ENCODE measurements around the gene ASPG.

Gene ASPG

DNA sequence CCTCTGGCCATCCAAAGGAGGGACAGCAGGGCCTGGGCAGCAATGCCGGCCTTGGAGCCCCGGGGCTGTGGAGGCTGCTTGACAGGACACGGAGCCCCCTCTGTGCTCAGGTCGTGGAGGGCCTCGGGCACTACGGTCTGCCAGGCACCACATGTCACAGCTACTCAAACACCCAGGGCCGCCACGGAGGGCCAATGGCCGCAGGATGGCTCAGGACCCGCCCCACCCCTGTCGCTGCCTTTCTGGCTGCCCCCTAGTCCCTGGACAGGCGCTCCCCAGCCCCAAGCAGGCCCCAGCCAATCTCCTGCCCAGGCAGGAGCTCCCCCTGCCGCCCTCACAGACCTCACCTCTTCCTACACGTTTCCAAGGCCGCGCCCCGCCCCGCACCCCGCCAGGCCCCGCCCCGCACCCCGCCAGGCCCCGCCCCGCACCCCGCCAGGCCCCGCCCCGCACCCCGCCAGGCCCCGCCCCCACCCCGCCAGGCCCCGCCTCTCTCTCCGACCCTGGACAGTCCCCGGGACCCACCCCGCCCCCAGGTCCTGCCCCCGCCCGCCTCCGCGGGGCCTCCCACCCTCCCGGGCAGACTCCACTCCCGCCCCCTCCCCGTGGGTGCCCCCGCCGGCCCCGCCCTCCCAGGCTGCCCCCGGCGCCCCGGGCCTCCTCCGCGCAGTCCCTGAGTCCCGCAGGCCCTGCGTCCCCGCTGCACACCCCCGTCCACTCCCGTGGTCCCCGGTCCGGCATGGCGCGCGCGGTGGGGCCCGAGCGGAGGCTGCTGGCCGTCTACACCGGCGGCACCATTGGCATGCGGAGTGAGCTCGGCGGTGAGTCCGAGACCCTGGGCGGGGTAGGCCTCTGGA is at the start of gene ASPG:
ASPG (plus strand) TSS at position 669 of the 857 bp plus-strand sequence; CDS start at position 740, 71 bp downstream.
- H3K27me3 ChIP-seq (ENCODE audit: control insufficient read depth, insufficient read depth, low read length) = peaks cover 11% of the 10 kb centered on the region
- no peaks in the 10 kb centered on the region for H3K36me3 ChIP-seq (ENCODE audit: control insufficient read depth, insufficient read depth, low read length)
- H3K4me1 ChIP-seq (ENCODE audit: control insufficient read depth, insufficient read depth, low read length) = no peaks in the 10 kb centered on the region; the same call in 1 of the 2 replicates
- no peak within 1 kb of the TSS for H3K27ac ChIP-seq (ENCODE audit: low read depth, low read length)
- no peak within 1 kb of the TSS for H3K9ac ChIP-seq (ENCODE audit: low read length)
- peak within 1 kb of the TSS; percentile 54 for H3K4me3 ChIP-seq (ENCODE audit: low read depth, low read length)
- no peaks in the 10 kb centered on the region for H3K9me3 ChIP-seq (ENCODE audit: control insufficient read depth, insufficient read depth, low read depth, low read length)

DNA sequence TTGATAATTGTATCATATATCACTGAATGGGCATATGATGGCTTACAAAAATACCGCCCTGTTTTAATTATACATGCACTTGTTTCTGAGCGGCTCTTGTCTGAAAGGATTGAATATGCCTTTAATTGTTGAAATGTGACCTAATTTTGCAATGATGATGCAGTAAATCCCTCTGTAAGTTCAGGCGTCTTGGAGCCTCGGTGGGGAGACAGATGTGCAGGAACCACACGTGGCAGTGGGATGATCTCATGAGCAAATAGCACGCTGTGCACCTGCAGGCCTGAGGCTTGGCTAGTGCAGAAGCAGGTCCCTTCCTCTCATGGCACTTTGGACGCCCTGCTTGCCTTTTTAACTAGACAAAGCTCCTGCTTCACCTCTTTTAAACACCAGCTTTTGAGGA is 49.3 kb upstream of the ASPG start:
- Histone ChIP-seq H3K27me3 (ENCODE audit: control insufficient read depth, insufficient read depth, low read length) (no peaks in the 10 kb centered on the region), H3K9ac (ENCODE audit: low read length) (no peak overlapping the region), H3K36me3 (ENCODE audit: control insufficient read depth, insufficient read depth, low read length) (no peaks in the 10 kb centered on the region), H3K27ac (ENCODE audit: low read depth, low read length) (no peak overlapping the region), H3K4me3 (ENCODE audit: low read depth, low read length) (no peak overlapping the region), H3K9me3 (ENCODE audit: control insufficient read depth, insufficient read depth, low read depth, low read length) (no peaks in the 10 kb centered on the region), H3K4me1 (ENCODE audit: control insufficient read depth, insufficient read depth, low read length) (no peaks in the 10 kb centered on the region)

DNA sequence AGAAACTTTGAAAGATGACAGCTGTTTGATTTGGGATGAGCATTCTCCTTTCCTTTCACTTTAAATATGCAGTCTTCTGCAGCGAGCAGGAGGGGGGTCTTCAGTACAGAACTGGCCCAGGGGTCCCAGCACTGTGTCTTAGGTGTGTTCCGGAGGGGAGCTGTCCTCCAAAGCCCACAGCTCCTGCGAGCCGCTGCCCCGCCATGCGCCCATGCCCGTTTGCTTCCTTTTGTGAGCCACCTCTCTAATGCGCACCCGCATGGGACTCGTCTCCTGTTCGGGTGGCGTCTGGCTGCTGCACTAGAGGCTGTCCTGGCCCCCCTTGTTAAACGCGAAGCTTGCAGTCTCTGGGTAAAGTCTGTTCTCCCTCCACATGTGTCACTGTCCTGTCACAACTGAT is 48.4 kb upstream of the ASPG start:
- H3K27me3 ChIP-seq (ENCODE audit: control insufficient read depth, insufficient read depth, low read length) = no peaks in the 10 kb centered on the region
- H3K4me3 ChIP-seq (ENCODE audit: low read depth, low read length) = no peak overlapping the region
- no peaks in the 10 kb centered on the region for H3K36me3 ChIP-seq (ENCODE audit: control insufficient read depth, insufficient read depth, low read length)
- no peaks in the 10 kb centered on the region for H3K9me3 ChIP-seq (ENCODE audit: control insufficient read depth, insufficient read depth, low read depth, low read length)
- no peaks in the 10 kb centered on the region for H3K4me1 ChIP-seq (ENCODE audit: control insufficient read depth, insufficient read depth, low read length)
- H3K27ac ChIP-seq (ENCODE audit: low read depth, low read length) = no peak overlapping the region
- H3K9ac ChIP-seq (ENCODE audit: low read length) = no peak overlapping the region

DNA sequence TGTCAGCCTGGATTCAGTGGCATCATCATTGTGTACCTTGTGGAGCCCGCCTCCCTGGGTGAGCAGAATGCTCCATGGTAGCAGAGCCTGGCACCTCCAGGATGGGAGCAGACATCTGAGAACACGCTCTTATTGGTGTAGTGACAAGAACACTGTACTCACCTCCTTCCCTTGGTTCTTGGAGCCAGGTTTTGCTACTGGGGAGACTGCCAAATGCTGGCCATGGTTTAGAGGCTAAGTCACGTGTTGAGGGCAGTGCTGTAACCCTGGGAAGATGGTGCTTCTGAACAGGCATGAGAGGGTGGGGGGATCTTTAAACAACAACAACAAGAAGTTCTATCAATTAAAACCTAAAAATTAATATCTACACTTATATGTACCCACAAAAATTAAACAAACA is 47.6 kb upstream of the ASPG start:
- Histone ChIP-seq H3K27me3 (ENCODE audit: control insufficient read depth, insufficient read depth, low read length) (no peaks in the 10 kb centered on the region), H3K36me3 (ENCODE audit: control insufficient read depth, insufficient read depth, low read length) (no peaks in the 10 kb centered on the region), H3K4me3 (ENCODE audit: low read depth, low read length) (no peak overlapping the region), H3K9ac (ENCODE audit: low read length) (no peak overlapping the region), H3K4me1 (ENCODE audit: control insufficient read depth, insufficient read depth, low read length) (no peaks in the 10 kb centered on the region), H3K27ac (ENCODE audit: low read depth, low read length) (no peak overlapping the region), H3K9me3 (ENCODE audit: control insufficient read depth, insufficient read depth, low read depth, low read length) (no peaks in the 10 kb centered on the region)

DNA sequence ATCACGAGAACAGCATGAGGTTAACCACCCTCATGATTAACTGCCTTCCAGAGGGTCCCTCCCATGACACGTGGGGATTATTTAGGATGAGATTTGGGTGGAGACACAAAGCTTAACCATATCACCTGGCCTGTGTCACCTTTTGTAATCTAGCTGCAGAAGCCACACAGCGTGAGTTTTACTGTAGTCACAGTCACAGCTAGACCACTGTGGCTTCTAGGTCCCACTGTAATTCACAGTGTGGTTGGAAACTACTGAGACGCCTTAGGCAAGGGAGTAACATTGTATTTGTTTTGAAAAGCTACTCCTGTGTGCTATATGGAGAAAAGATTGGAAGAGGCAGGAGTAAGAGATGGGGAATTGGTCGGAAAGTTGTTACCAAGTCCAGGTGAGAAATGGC is 46.3 kb upstream of the ASPG start:
- no peaks in the 10 kb centered on the region for H3K27me3 ChIP-seq (ENCODE audit: control insufficient read depth, insufficient read depth, low read length)
- H3K9ac ChIP-seq (ENCODE audit: low read length) = no peak overlapping the region
- no peak overlapping the region for H3K4me3 ChIP-seq (ENCODE audit: low read depth, low read length)
- no peak overlapping the region for H3K27ac ChIP-seq (ENCODE audit: low read depth, low read length)
- H3K4me1 ChIP-seq (ENCODE audit: control insufficient read depth, insufficient read depth, low read length) = no peaks in the 10 kb centered on the region
- H3K9me3 ChIP-seq (ENCODE audit: control insufficient read depth, insufficient read depth, low read depth, low read length) = no peaks in the 10 kb centered on the region
- H3K36me3 ChIP-seq (ENCODE audit: control insufficient read depth, insufficient read depth, low read length) = no peaks in the 10 kb centered on the region

DNA sequence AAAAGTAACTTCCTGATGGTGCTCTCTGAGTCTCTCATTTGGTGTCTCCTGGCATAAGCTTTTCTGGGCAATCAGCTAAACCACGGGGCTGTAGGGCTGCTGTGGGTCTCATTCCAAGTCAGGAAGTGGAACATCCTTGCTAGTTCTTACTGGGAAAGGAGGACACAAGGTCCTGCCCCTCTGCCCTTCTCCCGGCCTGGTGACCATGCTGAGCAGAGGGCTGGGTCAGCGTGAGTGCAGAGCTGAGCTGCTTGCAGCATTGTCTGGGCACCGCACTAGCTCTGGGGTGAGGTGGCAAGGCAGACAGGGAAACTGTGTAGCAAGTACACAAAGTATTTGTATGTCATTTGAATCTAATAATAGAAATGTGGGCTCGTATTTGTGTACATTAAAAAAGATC is 45.0 kb upstream of the ASPG start:
- no peak overlapping the region for H3K27ac ChIP-seq (ENCODE audit: low read depth, low read length)
- H3K9me3 ChIP-seq (ENCODE audit: control insufficient read depth, insufficient read depth, low read depth, low read length) = no peaks in the 10 kb centered on the region
- H3K36me3 ChIP-seq (ENCODE audit: control insufficient read depth, insufficient read depth, low read length) = no peaks in the 10 kb centered on the region
- H3K27me3 ChIP-seq (ENCODE audit: control insufficient read depth, insufficient read depth, low read length) = no peaks in the 10 kb centered on the region
- H3K4me1 ChIP-seq (ENCODE audit: control insufficient read depth, insufficient read depth, low read length) = no peaks in the 10 kb centered on the region
- H3K4me3 ChIP-seq (ENCODE audit: low read depth, low read length) = no peak overlapping the region
- H3K9ac ChIP-seq (ENCODE audit: low read length) = no peak overlapping the region

DNA sequence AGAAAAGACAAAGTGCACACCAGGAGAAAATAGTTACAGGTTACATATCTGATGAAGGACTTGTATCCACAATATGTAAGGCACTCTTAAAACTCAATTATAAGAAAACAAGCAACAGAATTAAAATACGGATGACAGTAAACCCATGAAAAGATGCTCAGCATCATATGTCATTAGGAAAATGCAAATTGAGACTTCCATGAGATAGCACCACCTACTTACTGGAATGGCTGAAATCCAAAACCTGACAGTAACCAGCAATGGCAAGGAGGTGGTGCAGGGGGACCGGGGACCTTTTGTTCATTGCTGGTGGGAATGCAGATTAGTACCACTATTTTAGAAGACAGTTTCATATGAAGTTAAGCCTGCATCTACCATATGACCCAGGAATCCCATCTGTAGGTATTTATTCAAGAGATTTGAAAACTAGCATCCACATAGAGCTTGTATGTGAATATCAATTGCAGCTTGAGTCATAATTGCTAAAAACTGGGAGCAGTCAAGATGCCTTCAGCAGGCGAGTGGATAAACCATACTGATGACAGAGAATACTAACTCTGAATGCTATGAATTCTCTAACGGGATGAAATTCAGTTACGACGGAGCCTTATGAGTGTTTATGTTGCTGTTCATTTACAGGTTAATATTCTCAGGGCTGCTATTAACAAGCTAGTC is 43.9 kb upstream of the ASPG start:
- Histone ChIP-seq H3K9me3 (ENCODE audit: control insufficient read depth, insufficient read depth, low read depth, low read length) (no peaks in the 10 kb centered on the region), H3K27ac (ENCODE audit: low read depth, low read length) (no peak overlapping the region), H3K4me1 (ENCODE audit: control insufficient read depth, insufficient read depth, low read length) (no peaks in the 10 kb centered on the region), H3K36me3 (ENCODE audit: control insufficient read depth, insufficient read depth, low read length) (no peaks in the 10 kb centered on the region), H3K9ac (ENCODE audit: low read length) (no peak overlapping the region), H3K27me3 (ENCODE audit: control insufficient read depth, insufficient read depth, low read length) (no peaks in the 10 kb centered on the region), H3K4me3 (ENCODE audit: low read depth, low read length) (no peak overlapping the region)

DNA sequence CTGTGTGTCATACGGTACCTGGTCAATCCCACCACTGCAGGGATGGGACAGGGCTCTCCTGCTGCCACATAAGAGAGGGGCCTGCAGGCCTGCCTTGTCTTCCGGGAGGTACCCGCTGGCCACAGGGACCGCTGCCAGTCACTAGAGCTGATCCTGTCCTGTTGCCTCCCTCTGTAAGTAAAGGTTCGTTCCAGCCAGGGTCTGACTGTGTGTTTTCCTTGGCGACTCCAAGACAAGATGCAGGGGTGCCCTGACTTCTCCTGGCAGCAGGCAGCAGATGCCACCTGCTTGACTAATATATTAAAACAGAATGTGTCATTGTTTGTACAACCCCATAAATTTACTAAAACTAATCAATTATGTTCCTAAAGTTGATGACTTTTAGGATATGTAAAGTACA is 41.5 kb upstream of the ASPG start:
- H3K9ac ChIP-seq (ENCODE audit: low read length) = no peak overlapping the region
- no peak overlapping the region for H3K27ac ChIP-seq (ENCODE audit: low read depth, low read length)
- no peaks in the 10 kb centered on the region for H3K27me3 ChIP-seq (ENCODE audit: control insufficient read depth, insufficient read depth, low read length)
- no peaks in the 10 kb centered on the region for H3K9me3 ChIP-seq (ENCODE audit: control insufficient read depth, insufficient read depth, low read depth, low read length)
- H3K4me3 ChIP-seq (ENCODE audit: low read depth, low read length) = no peak overlapping the region
- no peaks in the 10 kb centered on the region for H3K36me3 ChIP-seq (ENCODE audit: control insufficient read depth, insufficient read depth, low read length)
- no peaks in the 10 kb centered on the region for H3K4me1 ChIP-seq (ENCODE audit: control insufficient read depth, insufficient read depth, low read length)

DNA sequence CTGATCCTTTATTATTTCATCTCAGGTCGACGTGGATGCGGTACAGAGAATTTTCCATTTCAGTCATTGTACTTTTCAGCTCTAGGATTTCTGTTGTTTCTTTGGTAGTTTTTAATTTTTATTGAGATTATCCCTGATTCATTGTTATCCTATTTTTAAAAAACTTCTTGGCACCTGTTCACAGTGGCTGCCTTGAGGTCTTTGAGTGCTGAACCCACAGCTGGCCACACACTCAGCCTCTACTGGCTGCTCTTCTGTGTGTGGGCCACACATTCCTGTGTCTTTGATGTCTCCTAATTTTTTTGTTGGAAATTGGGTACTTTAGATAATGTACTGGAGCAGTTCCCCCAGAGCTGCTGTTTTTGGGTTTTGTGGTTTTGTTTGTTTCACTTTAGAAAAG is 37.7 kb upstream of the ASPG start:
- no peak overlapping the region for H3K4me3 ChIP-seq (ENCODE audit: low read depth, low read length)
- H3K36me3 ChIP-seq (ENCODE audit: control insufficient read depth, insufficient read depth, low read length) = no peaks in the 10 kb centered on the region
- no peak overlapping the region for H3K9ac ChIP-seq (ENCODE audit: low read length)
- no peaks in the 10 kb centered on the region for H3K9me3 ChIP-seq (ENCODE audit: control insufficient read depth, insufficient read depth, low read depth, low read length)
- no peaks in the 10 kb centered on the region; the same call in 1 of the 2 replicates for H3K27me3 ChIP-seq (ENCODE audit: control insufficient read depth, insufficient read depth, low read length)
- no peaks in the 10 kb centered on the region for H3K4me1 ChIP-seq (ENCODE audit: control insufficient read depth, insufficient read depth, low read length)
- H3K27ac ChIP-seq (ENCODE audit: low read depth, low read length) = no peak overlapping the region

DNA sequence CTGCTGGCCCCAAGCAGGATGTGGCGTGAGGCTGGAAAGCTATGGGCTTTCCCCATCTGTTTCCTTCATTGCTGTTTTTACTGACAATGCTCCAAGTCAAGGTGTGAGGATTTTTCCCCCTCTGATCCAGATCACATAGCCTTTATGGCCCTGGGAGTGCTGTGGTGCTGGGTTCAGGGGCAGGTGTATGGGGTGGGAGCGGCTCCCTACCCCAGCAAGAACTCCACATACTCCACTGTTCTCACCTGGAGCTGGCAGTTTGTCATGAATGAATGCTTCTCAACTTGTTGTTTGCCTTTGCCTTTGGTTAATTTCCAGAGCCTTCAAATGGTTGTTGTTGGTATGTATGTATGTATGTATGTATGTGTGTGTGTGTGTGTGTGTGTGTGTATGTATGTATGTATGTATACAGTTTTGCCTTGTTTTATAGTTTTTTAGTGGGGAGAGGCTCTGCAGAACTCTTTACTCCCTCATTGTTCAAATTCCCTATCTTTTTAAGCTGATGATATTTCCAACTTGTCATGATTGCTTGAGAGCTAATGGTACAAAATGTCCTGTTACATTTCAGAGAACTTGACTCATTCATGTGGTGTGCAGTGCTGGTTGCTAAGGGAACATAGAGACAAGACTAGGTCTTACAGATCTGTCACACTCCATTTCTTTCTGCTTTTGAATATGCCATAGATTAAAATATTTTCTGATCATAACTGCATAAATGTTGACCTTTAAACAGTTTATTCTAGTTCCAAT is 36.6 kb upstream of the ASPG start:
- Histone ChIP-seq H3K9me3 (ENCODE audit: control insufficient read depth, insufficient read depth, low read depth, low read length) (no peaks in the 10 kb centered on the region), H3K4me1 (ENCODE audit: control insufficient read depth, insufficient read depth, low read length) (no peaks in the 10 kb centered on the region), H3K36me3 (ENCODE audit: control insufficient read depth, insufficient read depth, low read length) (no peaks in the 10 kb centered on the region), H3K27me3 (ENCODE audit: control insufficient read depth, insufficient read depth, low read length) (no peaks in the 10 kb centered on the region; the same call in 1 of the 2 replicates), H3K9ac (ENCODE audit: low read length) (no peak overlapping the region), H3K4me3 (ENCODE audit: low read depth, low read length) (no peak overlapping the region), H3K27ac (ENCODE audit: low read depth, low read length) (no peak overlapping the region)
